SK-N-MC (cell line): ENCODE results near the gene EFCAB11.

Source experiments
- EZH2 ChIP-seq: fragments of 200-600 bp; sonication (generic); IDR thresholded peaks from one replicate; pipeline ENCODE4 v1.6.1; 2017; ENCODE audit warnings: antibody characterized with exemption
- POLR2AphosphoS5 ChIP-seq: IDR thresholded peaks from 2 replicates; pipeline ENCODE4 v1.6.1; 2012; ENCODE audit warnings: mild to moderate bottlenecking, low read depth, low read length, borderline replicate concordance

- no peak for TF ChIP-seq EZH2
- no peak for TF ChIP-seq POLR2AphosphoS5
These were observed 37.7 kb upstream of the EFCAB11 start for GRCh38 chr14:89992273-89992672.
